ENCODE results near the gene IFNA8.
"Not testable (repeated sequence)": the region's sequence is repeated elsewhere in the genome, so short reads cannot be mapped to it uniquely, and the experiment has no call there.

The IFNA8 gene

GRCh38 chr9:21408817-21409216, at the start of gene IFNA8:
TSS of gene IFNA8 (plus strand) at chr9:21409117. CDS start at chr9:21409177, 60 bp downstream.
- Histone ChIP-seq H3K4me3 (no peak within 1 kb of the TSS), H3K4me1 (peaks cover 0 to 8% (median 0%) of the 10 kb centered on the region in 4 donors), H3K27me3 (no peaks in the 10 kb centered on the region), H3K36me3 (no peaks in the 10 kb centered on the region), H3K27ac (no peak within 1 kb of the TSS), H3K9me3 (no peaks in the 10 kb centered on the region)
- intact Hi-C loops (cut with DNase I; ENCODE audit: low total_unique reads) = no loop called here
- DNase-seq = no peak
- no peak for TF ChIP-seq CTCF (IDR thresholded peaks at IDR 0.05)

GRCh38 chr9:21362287-21362686, 46.6 kb upstream of the IFNA8 start:
- Histone ChIP-seq H3K4me3 (no peak overlapping the region), H3K4me1 (no peaks in the 10 kb centered on the region), H3K9me3 (no peaks in the 10 kb centered on the region), H3K36me3 (no peaks in the 10 kb centered on the region), H3K27me3 (peaks cover 0 to 8% of the 10 kb centered on the region in 2 donors), H3K27ac (no peak overlapping the region)
- TF ChIP-seq CTCF (IDR thresholded peaks at IDR 0.05) = no peak
- no peak for DNase-seq
- intact Hi-C loops (cut with DNase I; ENCODE audit: low total_unique reads) = no loop called here

GRCh38 chr9:21367169-21367568, 41.7 kb upstream of the IFNA8 start:
- intact Hi-C loops (cut with DNase I; ENCODE audit: low total_unique reads); H3K4me1 ChIP-seq; H3K36me3 ChIP-seq; H3K4me3 ChIP-seq; H3K27ac ChIP-seq; H3K9me3 ChIP-seq; H3K27me3 ChIP-seq; DNase-seq: not testable (repeated sequence)

GRCh38 chr9:21367957-21368356, 41.0 kb upstream of the IFNA8 start, which contains the start of gene IFNA13:
TSS of gene IFNA13 (minus strand) at chr9:21368057. CDS start at chr9:21368010, 47 bp downstream.
- Histone ChIP-seq H3K9me3 (no peaks in the 10 kb centered on the region), H3K4me1 (no peaks in the 10 kb centered on the region), H3K27ac (no peak within 1 kb of the TSS), H3K27me3 (peaks cover 0 to 5% of the 10 kb centered on the region in 2 donors), H3K4me3 (no peak within 1 kb of the TSS), H3K36me3 (no peaks in the 10 kb centered on the region)
- TF ChIP-seq CTCF (IDR thresholded peaks at IDR 0.05) = no peak
- DNase-seq = no peak
- intact Hi-C loops (cut with DNase I; ENCODE audit: low total_unique reads) = no loop called here

- H3K9me3 ChIP-seq; H3K27ac ChIP-seq; H3K36me3 ChIP-seq; H3K27me3 ChIP-seq; H3K4me1 ChIP-seq; intact Hi-C loops (cut with DNase I; ENCODE audit: low total_unique reads); H3K4me3 ChIP-seq; DNase-seq: not testable (repeated sequence)
Measured at GRCh38 chr9:21371467-21371866, 37.5 kb upstream of the IFNA8 start.

- no peak overlapping the region for H3K4me3 ChIP-seq
- H3K27ac ChIP-seq = no peak overlapping the region
- H3K4me1 ChIP-seq = no peaks in the 10 kb centered on the region
- intact Hi-C loops (cut with DNase I; ENCODE audit: low total_unique reads) = loop anchor here (2.0 kb wide), 1 partner anchor 25 kb away; no protein-coding TSS in a partner anchor
- DNase-seq = no peak
- no peak for TF ChIP-seq CTCF (IDR thresholded peaks at IDR 0.05)
- H3K9me3 ChIP-seq = no peaks in the 10 kb centered on the region
- H3K27me3 ChIP-seq = peaks cover 0 to 19% of the 10 kb centered on the region in 2 donors
- no peaks in the 10 kb centered on the region for H3K36me3 ChIP-seq
Measured at GRCh38 chr9:21381448-21382339, 27.2 kb upstream of the IFNA8 start.
